Measurements from ENCODE around the gene STX19.

DNA sequence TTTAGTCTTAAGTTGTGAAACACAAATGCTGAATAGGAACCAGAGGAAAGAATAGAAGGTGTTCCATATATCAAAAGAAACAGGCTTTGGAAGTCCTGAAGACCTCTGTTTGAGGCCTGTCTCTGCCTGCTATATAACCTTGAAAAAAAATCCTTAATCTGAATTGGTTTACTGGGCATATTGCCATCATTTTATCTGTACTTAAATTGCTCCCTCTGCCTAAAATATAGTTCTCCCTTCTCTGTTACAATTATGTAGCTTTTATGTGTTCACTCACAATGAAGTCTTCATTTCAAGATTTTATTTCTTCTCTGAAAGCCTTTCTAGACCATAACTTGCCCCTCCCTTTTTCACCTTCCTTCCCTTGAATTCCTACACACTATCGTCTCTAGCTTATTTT, 27.2 kb downstream of the STX19 start:
- TF ChIP-seq ZNF317 (CRISPR knock-in tag; IDR thresholded peaks at IDR 0.05): no peak
- TF ChIP-seq, protein P1, sequence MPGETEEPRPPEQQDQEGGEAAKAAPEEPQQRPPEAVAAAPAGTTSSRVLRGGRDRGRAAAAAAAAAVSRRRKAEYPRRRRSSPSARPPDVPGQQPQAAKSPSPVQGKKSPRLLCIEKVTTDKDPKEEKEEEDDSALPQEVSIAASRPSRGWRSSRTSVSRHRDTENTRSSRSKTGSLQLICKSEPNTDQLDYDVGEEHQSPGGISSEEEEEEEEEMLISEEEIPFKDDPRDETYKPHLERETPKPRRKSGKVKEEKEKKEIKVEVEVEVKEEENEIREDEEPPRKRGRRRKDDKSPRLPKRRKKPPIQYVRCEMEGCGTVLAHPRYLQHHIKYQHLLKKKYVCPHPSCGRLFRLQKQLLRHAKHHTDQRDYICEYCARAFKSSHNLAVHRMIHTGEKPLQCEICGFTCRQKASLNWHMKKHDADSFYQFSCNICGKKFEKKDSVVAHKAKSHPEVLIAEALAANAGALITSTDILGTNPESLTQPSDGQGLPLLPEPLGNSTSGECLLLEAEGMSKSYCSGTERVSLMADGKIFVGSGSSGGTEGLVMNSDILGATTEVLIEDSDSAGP (CRISPR knock-in tag; IDR thresholded peaks at IDR 0.05; ENCODE audit: borderline replicate concordance): no peak
- TF ChIP-seq GABPA (IDR thresholded peaks at IDR 0.05; ENCODE audit: low read depth, low read length): no peak
- TF ChIP-seq GABPA (CRISPR knock-in tag; IDR thresholded peaks at IDR 0.05; ENCODE audit: low read depth): no peak
- TF ChIP-seq, protein P2, sequence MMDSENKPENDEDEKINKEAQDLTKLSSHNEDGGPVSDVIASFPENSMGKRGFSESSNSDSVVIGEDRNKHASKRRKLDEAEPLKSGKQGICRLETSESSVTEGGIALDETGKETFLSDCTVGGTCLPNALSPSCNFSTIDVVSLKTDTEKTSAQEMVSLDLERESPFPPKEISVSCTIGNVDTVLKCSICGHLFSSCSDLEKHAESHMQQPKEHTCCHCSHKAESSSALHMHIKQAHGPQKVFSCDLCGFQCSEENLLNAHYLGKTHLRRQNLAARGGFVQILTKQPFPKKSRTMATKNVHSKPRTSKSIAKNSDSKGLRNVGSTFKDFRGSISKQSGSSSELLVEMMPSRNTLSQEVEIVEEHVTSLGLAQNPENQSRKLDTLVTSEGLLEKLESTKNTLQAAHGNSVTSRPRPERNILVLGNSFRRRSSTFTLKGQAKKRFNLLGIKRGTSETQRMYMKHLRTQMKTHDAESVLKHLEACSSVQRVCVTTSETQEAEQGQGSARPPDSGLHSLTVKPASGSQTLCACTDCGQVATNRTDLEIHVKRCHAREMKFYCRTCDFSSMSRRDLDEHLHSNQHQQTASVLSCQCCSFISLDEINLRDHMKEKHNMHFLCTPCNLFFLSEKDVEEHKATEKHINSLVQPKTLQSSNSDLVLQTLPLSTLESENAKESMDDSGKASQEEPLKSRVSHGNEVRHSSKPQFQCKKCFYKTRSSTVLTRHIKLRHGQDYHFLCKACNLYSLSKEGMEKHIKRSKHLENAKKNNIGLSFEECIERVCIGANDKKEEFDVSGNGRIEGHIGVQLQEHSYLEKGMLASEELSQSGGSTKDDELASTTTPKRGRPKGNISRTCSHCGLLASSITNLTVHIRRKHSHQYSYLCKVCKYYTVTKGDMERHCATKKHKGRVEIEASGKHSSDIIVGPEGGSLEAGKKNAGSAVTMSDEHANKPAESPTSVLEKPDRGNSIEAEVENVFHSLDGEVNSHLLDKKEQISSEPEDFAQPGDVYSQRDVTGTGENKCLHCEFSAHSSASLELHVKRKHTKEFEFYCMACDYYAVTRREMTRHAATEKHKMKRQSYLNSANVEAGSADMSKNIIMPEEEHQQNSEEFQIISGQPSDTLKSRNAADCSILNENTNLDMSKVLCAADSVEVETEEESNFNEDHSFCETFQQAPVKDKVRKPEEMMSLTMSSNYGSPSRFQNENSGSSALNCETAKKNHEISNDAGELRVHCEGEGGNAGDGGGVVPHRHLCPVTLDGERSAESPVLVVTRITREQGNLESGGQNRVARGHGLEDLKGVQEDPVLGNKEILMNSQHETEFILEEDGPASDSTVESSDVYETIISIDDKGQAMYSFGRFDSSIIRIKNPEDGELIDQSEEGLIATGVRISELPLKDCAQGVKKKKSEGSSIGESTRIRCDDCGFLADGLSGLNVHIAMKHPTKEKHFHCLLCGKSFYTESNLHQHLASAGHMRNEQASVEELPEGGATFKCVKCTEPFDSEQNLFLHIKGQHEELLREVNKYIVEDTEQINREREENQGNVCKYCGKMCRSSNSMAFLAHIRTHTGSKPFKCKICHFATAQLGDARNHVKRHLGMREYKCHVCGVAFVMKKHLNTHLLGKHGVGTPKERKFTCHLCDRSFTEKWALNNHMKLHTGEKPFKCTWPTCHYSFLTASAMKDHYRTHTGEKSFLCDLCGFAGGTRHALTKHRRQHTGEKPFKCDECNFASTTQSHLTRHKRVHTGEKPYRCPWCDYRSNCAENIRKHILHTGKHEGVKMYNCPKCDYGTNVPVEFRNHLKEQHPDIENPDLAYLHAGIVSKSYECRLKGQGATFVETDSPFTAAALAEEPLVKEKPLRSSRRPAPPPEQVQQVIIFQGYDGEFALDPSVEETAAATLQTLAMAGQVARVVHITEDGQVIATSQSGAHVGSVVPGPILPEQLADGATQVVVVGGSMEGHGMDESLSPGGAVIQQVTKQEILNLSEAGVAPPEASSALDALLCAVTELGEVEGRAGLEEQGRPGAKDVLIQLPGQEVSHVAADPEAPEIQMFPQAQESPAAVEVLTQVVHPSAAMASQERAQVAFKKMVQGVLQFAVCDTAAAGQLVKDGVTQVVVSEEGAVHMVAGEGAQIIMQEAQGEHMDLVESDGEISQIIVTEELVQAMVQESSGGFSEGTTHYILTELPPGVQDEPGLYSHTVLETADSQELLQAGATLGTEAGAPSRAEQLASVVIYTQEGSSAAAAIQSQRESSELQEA (CRISPR knock-in tag; IDR thresholded peaks at IDR 0.05; ENCODE audit: not compliant biosample characterization): no peak
- TF ChIP-seq HOXA9 (CRISPR knock-in tag; IDR thresholded peaks at IDR 0.05; ENCODE audit: borderline replicate concordance): no peak
- TF ChIP-seq NFRKB (IDR thresholded peaks at IDR 0.05): no peak
- TF ChIP-seq ELF1 (CRISPR knock-in tag; IDR thresholded peaks at IDR 0.05): no peak
- no peak for TF ChIP-seq ZNF224 (CRISPR knock-in tag; IDR thresholded peaks at IDR 0.05)
- TF ChIP-seq, protein P3, sequence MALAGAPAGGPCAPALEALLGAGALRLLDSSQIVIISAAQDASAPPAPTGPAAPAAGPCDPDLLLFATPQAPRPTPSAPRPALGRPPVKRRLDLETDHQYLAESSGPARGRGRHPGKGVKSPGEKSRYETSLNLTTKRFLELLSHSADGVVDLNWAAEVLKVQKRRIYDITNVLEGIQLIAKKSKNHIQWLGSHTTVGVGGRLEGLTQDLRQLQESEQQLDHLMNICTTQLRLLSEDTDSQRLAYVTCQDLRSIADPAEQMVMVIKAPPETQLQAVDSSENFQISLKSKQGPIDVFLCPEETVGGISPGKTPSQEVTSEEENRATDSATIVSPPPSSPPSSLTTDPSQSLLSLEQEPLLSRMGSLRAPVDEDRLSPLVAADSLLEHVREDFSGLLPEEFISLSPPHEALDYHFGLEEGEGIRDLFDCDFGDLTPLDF (CRISPR knock-in tag; IDR thresholded peaks at IDR 0.05): no peak
- no peak for TF ChIP-seq ZNF138 (CRISPR knock-in tag; IDR thresholded peaks at IDR 0.05; ENCODE audit: low read depth)
